ENCODE measurements around the gene MTPN. TPM values are rescaled to one million over a fixed set of nuclear protein-coding genes. Genes with fewer than 3 reads are reported as not detected.

Gene MTPN
- total and polyA plus RNA-seq, 10 of the 15 experiments (the other 5 are each of a cell fraction or from before 2014, with no cell fraction given) = 38.7 to 146 (median 85.4) TPM

DNA sequence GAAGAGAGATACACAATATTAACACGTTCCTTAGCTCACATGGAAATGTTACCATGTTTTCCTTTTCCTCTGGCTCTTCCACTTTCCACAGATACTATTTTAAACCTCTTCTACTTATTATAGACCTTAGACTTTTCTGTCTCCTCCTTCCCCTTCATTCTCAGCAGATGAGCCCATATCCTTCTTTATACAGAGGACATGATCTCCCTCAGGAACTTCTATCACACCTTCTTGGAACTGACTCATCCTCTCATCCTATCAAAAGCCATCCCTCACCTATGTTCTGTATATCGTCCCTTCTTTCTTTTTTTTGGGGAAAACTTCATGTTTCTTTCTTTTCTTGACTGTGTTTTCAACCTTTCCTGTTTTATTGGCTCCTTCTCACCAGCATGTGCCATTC, 20.8 kb downstream of the MTPN start:
- Histone ChIP-seq H4K20me1 (ENCODE audit: control insufficient read depth, insufficient read depth) (no peaks in the 10 kb centered on the region), H3K4me3 (no peak overlapping the region), H3K27ac (ENCODE audit: control insufficient read depth, insufficient read depth) (no peak overlapping the region), H3K9ac (ENCODE audit: control insufficient read depth, insufficient read depth, low read length) (no peak overlapping the region), H3K79me2 (ENCODE audit: control insufficient read depth, insufficient read depth, low read length) (peaks cover 77% of the 10 kb centered on the region), H2AFZ (ENCODE audit: control insufficient read depth, low read depth, low read length) (no peak overlapping the region), H3K36me3 (ENCODE audit: control insufficient read depth in 2 of 2, insufficient read depth in 2 of 2, low read length in 1 of 2) (peaks cover 0 to 3% of the 10 kb centered on the region in 2 experiments; a peak in 1 of 4 replicates), H3K9me3 (replicated peaks; ENCODE audit: control insufficient read depth, insufficient read depth, low read length) (no peaks in the 10 kb centered on the region; the same call in 2 of the 3 replicates), H3K4me1 (ENCODE audit: control insufficient read depth, insufficient read depth, low read length) (no peaks in the 10 kb centered on the region; the same call in 1 of the 2 replicates), H3K27me3 (replicated peaks in 1 of 2; ENCODE audit: control insufficient read depth in 2 of 2, insufficient read depth in 2 of 2, low read length in 1 of 2) (no peaks in the 10 kb centered on the region), H3K4me2 (ENCODE audit: control insufficient read depth, insufficient read depth) (no peak overlapping the region)
- FAIRE-seq (no peak), ATAC-seq (no peak), DNase-seq (ENCODE audit: low read depth, low spot score) (no peak)
- TF ChIP-seq CREM (IDR thresholded peaks at IDR 0.05; ENCODE audit: low read depth) (no peak), GABPA (IDR thresholded peaks at IDR 0.05; ENCODE audit: low read depth) (no peak), RELA (IDR thresholded peaks at IDR 0.05; ENCODE audit: borderline replicate concordance, partially characterized antibody) (no peak), BCL11A (IDR thresholded peaks at IDR 0.05; ENCODE audit: low read depth, low read length) (no peak), FOS (IDR thresholded peaks at IDR 0.05; ENCODE audit: borderline replicate concordance, extremely low read depth, insufficient read length) (no peak), RUNX3 (IDR thresholded peaks at IDR 0.05; ENCODE audit: low read length) (no peak), MEF2B (IDR thresholded peaks at IDR 0.05; ENCODE audit: partially characterized antibody, poor library complexity, severe bottlenecking) (no peak), KDM1A (IDR thresholded peaks at IDR 0.05; ENCODE audit: borderline replicate concordance) (no peak), ATF7 (IDR thresholded peaks at IDR 0.05; ENCODE audit: low read depth) (no peak), ZBED1 (IDR thresholded peaks at IDR 0.05; ENCODE audit: borderline replicate concordance) (no peak)
- TF ChIP-seq, protein P1, sequence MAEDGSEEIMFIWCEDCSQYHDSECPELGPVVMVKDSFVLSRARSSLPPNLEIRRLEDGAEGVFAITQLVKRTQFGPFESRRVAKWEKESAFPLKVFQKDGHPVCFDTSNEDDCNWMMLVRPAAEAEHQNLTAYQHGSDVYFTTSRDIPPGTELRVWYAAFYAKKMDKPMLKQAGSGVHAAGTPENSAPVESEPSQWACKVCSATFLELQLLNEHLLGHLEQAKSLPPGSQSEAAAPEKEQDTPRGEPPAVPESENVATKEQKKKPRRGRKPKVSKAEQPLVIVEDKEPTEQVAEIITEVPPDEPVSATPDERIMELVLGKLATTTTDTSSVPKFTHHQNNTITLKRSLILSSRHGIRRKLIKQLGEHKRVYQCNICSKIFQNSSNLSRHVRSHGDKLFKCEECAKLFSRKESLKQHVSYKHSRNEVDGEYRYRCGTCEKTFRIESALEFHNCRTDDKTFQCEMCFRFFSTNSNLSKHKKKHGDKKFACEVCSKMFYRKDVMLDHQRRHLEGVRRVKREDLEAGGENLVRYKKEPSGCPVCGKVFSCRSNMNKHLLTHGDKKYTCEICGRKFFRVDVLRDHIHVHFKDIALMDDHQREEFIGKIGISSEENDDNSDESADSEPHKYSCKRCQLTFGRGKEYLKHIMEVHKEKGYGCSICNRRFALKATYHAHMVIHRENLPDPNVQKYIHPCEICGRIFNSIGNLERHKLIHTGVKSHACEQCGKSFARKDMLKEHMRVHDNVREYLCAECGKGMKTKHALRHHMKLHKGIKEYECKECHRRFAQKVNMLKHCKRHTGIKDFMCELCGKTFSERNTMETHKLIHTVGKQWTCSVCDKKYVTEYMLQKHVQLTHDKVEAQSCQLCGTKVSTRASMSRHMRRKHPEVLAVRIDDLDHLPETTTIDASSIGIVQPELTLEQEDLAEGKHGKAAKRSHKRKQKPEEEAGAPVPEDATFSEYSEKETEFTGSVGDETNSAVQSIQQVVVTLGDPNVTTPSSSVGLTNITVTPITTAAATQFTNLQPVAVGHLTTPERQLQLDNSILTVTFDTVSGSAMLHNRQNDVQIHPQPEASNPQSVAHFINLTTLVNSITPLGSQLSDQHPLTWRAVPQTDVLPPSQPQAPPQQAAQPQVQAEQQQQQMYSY (CRISPR knock-in tag; IDR thresholded peaks at IDR 0.05) = no peak
- ChIA-PET RAD21 (ENCODE audit: unreplicated experiment) (no interaction called here), CTCF (no interaction called here), POLR2A (interaction anchor here (1.0 kb wide), 1 partner anchor 10 kb away, joined by 3 read pairs; no protein-coding TSS in a partner anchor), SMC1A (ENCODE audit: uncharacterized antibody, unreplicated experiment) (interaction anchor here (1.3 kb wide), 1 partner anchor 13 kb away, joined by 6 read pairs; no protein-coding TSS in a partner anchor)
- BruUV-seq (replicated peaks) = TSS peak; percentile 29
- intact Hi-C loops (cut with micrococcal nuclease; ENCODE audit: unreplicated experiment) (no loop called here), in situ Hi-C loops (cut with MboI) (loop anchor here (25.0 kb wide), 1 partner anchor 969 kb away; the partner anchor contains the start of gene AGBL3)
- WGBS (ENCODE audit: insufficient coverage, insufficient replicate concordance, low lambda C conversion rate, missing lambda C conversion rate) = 97% methylated on average over 2 of the region's 2 CpGs

All from GM12878 (cell line).